ENCODE results near the gene LMX1B.

LMX1B gene

DNA sequence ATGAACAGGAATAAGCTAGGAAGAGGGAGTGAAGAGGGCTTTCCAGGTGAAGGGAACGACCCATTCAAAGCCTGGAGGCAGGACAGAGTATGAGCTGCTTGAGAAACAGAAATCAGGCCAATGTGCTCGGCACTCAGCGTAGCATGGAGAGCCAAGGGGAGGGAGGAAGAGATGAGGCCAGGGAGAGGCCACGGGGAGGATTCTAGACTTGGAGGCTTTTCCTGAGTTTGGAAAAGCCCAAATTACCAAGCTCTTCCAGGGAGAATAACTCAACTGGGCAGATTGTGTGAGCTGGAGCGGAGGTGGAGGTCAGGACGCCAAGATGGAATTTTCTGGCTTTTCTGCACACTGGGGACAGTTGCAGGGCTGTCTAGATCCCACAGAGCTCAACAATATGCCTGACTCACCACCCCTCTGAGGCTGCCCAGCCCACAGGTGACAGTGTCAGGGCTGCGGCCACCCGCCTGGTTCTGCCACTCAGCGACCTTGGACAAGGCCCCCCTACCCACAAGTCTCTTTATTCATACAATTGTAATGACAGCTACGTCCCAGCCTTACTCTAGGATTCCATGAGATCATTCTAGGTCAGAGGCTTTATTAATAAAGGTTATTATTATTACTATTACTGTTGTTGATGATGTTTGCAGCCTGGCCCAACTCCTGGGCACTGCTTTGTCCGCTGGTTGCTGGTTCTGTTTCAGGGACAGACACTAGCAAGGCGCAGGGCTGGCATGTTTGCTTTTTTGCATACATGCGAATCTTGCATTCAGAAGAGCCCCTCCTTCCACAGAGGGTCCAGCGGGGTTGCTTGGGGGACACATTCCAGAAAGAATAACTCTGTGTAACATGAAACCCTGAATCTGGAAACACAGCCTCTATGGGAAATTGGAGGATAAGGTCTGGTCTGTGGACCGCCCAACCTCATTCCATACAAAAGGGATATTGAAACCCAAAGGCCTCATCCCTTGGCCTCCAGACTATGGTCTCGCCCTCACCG is 9.4 kb upstream of the LMX1B start:
- peaks cover 0 to 2% of the 10 kb centered on the region in 2 donors for H3K4me1 ChIP-seq (ENCODE audit: control insufficient read depth in 2 of 2, insufficient read depth in 1 of 2, low read depth in 1 of 2, low read length in 2 of 2)
- H3K23ac ChIP-seq (ENCODE audit: low read depth, low read length, poor library complexity) = no peak overlapping the region
- peaks cover 3 to 53% (median 29%) of the 10 kb centered on the region in 3 experiments for H3K27me3 ChIP-seq (ENCODE audit: control insufficient read depth in 3 of 3, insufficient read depth in 3 of 3, low read depth in 1 of 3, low read length in 3 of 3)
- no peak overlapping the region for H4K8ac ChIP-seq (ENCODE audit: low read depth, low read length)
- H3K9ac ChIP-seq (ENCODE audit: low read depth, low read length, poor library complexity) = no peak overlapping the region
- H2BK15ac ChIP-seq (ENCODE audit: low read length) = no peak overlapping the region
- no peak overlapping the region for H2AFZ ChIP-seq (ENCODE audit: low read length)
- no peak overlapping the region for H3K27ac ChIP-seq (replicated peaks; ENCODE audit: low read length)
- no peak overlapping the region for H3K14ac ChIP-seq (ENCODE audit: low read length)
- no peak for DNase-seq (ENCODE audit: low spot score)
- H3K4ac ChIP-seq (ENCODE audit: low read length) = no peak overlapping the region
- no peaks in the 10 kb centered on the region for H3K79me1 ChIP-seq (ENCODE audit: low read depth, low read length)
- no peak overlapping the region for H3K4me3 ChIP-seq (ENCODE audit: low read length in 2 of 2)
- no peak overlapping the region for H4K91ac ChIP-seq (ENCODE audit: low read depth, low read length, poor library complexity)
- no CpG with 5 or more reads among the region's 17 CpGs for WGBS, 2 donors (ENCODE audit: extremely low coverage in 2 of 2, insufficient read length in 2 of 2, insufficient replicate concordance in 1 of 2)
- H2BK120ac ChIP-seq (ENCODE audit: low read depth, low read length) = no peak overlapping the region
- H2AK5ac ChIP-seq (ENCODE audit: low read depth, low read length) = no peak overlapping the region
- no peaks in the 10 kb centered on the region for H3K9me3 ChIP-seq (replicated peaks in 1 of 2; ENCODE audit: control insufficient read depth in 2 of 2, insufficient read depth in 1 of 2, low read depth in 1 of 2, low read length in 2 of 2)
- peak overlapping the region; percentile 7 for H3K18ac ChIP-seq (ENCODE audit: low read length)
- no peaks in the 10 kb centered on the region for H3K36me3 ChIP-seq (replicated peaks in 1 of 2; ENCODE audit: control insufficient read depth in 2 of 2, insufficient read depth in 2 of 2, low read length in 2 of 2)
- H2BK12ac ChIP-seq (ENCODE audit: low read length) = no peak overlapping the region
- H2BK5ac ChIP-seq (ENCODE audit: low read length) = no peak overlapping the region
- H3K4me2 ChIP-seq (ENCODE audit: insufficient read depth, low read length, poor library complexity, severe bottlenecking) = no peak overlapping the region

DNA sequence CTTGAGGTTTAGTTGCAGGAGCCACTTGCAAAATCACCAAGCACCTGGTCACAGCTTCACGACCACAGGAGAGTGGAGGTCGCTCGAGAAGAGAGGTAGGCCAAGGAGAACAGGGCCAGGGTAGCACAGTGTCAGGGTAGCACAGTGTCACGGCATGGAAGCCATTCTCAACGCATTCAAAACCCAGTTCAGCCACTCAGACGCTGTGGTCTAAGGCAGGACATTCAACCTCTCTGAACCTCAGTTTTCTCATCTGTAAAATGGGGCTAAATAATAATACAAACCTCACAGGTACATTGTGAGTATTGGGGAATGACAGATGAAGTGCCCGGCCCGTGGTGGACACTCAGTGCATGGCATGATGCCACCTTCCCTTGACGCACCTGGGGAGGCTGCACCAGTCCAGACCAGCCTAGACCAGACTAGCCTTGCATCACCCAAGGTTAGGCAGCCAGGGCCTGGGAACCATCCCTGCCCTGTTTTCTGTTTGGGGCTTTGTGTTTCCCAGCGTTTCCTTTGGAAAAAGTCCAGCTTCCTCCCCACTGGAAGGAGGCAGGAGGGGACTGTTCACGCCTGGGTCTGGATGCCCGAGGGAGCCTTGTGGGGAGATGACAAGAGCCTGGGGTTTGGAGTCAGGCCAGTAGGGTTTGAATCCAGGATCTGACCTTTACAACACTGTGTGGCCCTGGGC is 7.8 kb upstream of the LMX1B start:
- no peak overlapping the region for H2AFZ ChIP-seq (ENCODE audit: low read length)
- H3K27me3 ChIP-seq (ENCODE audit: control insufficient read depth in 3 of 3, insufficient read depth in 3 of 3, low read depth in 1 of 3, low read length in 3 of 3) = peaks cover 16 to 69% (median 45%) of the 10 kb centered on the region in 3 experiments
- no peak for DNase-seq (ENCODE audit: low spot score)
- H3K79me1 ChIP-seq (ENCODE audit: low read depth, low read length) = no peaks in the 10 kb centered on the region
- no peak overlapping the region for H3K27ac ChIP-seq (replicated peaks; ENCODE audit: low read length)
- no peak overlapping the region for H3K18ac ChIP-seq (ENCODE audit: low read length)
- H2BK120ac ChIP-seq (ENCODE audit: low read depth, low read length) = no peak overlapping the region
- H3K23ac ChIP-seq (ENCODE audit: low read depth, low read length, poor library complexity) = no peak overlapping the region
- no peak overlapping the region for H2BK5ac ChIP-seq (ENCODE audit: low read length)
- H3K4me1 ChIP-seq (ENCODE audit: control insufficient read depth in 2 of 2, insufficient read depth in 1 of 2, low read depth in 1 of 2, low read length in 2 of 2) = peaks cover 0 to 8% of the 10 kb centered on the region in 2 donors
- no CpG with 5 or more reads among the region's 12 CpGs for WGBS, 2 donors (ENCODE audit: extremely low coverage in 2 of 2, insufficient read length in 2 of 2, insufficient replicate concordance in 1 of 2)
- no peaks in the 10 kb centered on the region for H3K9me3 ChIP-seq (replicated peaks in 1 of 2; ENCODE audit: control insufficient read depth in 2 of 2, insufficient read depth in 1 of 2, low read depth in 1 of 2, low read length in 2 of 2)
- H3K4ac ChIP-seq (ENCODE audit: low read length) = no peak overlapping the region
- peak overlapping the region in 1 of 2 donors; percentile 43 for H3K4me3 ChIP-seq (ENCODE audit: low read length in 2 of 2)
- H3K36me3 ChIP-seq (replicated peaks in 1 of 2; ENCODE audit: control insufficient read depth in 2 of 2, insufficient read depth in 2 of 2, low read length in 2 of 2) = no peaks in the 10 kb centered on the region
- H4K8ac ChIP-seq (ENCODE audit: low read depth, low read length) = no peak overlapping the region
- no peak overlapping the region for H3K14ac ChIP-seq (ENCODE audit: low read length)
- no peak overlapping the region for H4K91ac ChIP-seq (ENCODE audit: low read depth, low read length, poor library complexity)
- H2AK5ac ChIP-seq (ENCODE audit: low read depth, low read length) = no peak overlapping the region
- no peak overlapping the region for H2BK12ac ChIP-seq (ENCODE audit: low read length)
- no peak overlapping the region for H3K4me2 ChIP-seq (ENCODE audit: insufficient read depth, low read length, poor library complexity, severe bottlenecking)
- no peak overlapping the region for H3K9ac ChIP-seq (ENCODE audit: low read depth, low read length, poor library complexity)
- H2BK15ac ChIP-seq (ENCODE audit: low read length) = no peak overlapping the region

DNA sequence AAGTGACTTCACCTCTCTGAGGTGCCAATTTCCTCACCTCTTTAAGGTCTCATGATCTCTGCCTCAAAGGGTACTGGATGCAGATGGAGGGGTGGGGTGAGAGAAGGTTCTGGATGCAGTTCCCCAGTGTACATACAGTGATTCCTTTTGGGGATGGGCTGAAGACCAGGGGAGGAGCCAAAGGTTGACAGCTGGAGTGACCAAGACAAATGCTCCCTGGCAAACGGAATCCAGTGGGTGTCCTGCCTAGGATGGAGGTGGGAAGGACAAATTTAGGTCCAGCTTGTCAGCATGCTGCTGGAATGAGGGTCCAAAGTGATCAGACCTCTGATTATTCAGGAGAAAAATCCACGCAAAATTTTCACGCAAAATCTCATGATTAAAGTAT is 7.3 kb upstream of the LMX1B start:
- H4K91ac ChIP-seq (ENCODE audit: low read depth, low read length, poor library complexity) = no peak overlapping the region
- DNase-seq (ENCODE audit: low spot score) = no peak
- H2AFZ ChIP-seq (ENCODE audit: low read length) = no peak overlapping the region
- no peak overlapping the region for H2BK15ac ChIP-seq (ENCODE audit: low read length)
- no peak overlapping the region for H3K4me3 ChIP-seq (ENCODE audit: low read length in 2 of 2)
- H3K27me3 ChIP-seq (ENCODE audit: control insufficient read depth in 3 of 3, insufficient read depth in 3 of 3, low read depth in 1 of 3, low read length in 3 of 3) = peaks cover 21 to 71% (median 50%) of the 10 kb centered on the region in 3 experiments
- peaks cover 0 to 13% of the 10 kb centered on the region in 2 donors for H3K4me1 ChIP-seq (ENCODE audit: control insufficient read depth in 2 of 2, insufficient read depth in 1 of 2, low read depth in 1 of 2, low read length in 2 of 2)
- H2BK120ac ChIP-seq (ENCODE audit: low read depth, low read length) = no peak overlapping the region
- H3K14ac ChIP-seq (ENCODE audit: low read length) = no peak overlapping the region
- no peak overlapping the region for H3K9ac ChIP-seq (ENCODE audit: low read depth, low read length, poor library complexity)
- H3K79me1 ChIP-seq (ENCODE audit: low read depth, low read length) = no peaks in the 10 kb centered on the region
- no peak overlapping the region for H3K23ac ChIP-seq (ENCODE audit: low read depth, low read length, poor library complexity)
- no peaks in the 10 kb centered on the region for H3K9me3 ChIP-seq (replicated peaks in 1 of 2; ENCODE audit: control insufficient read depth in 2 of 2, insufficient read depth in 1 of 2, low read depth in 1 of 2, low read length in 2 of 2)
- no peak overlapping the region for H3K27ac ChIP-seq (replicated peaks; ENCODE audit: low read length)
- no peak overlapping the region for H2AK5ac ChIP-seq (ENCODE audit: low read depth, low read length)
- no CpG with 5 or more reads among the region's 3 CpGs for WGBS, 2 donors (ENCODE audit: extremely low coverage in 2 of 2, insufficient read length in 2 of 2, insufficient replicate concordance in 1 of 2)
- H3K4ac ChIP-seq (ENCODE audit: low read length) = no peak overlapping the region
- H2BK12ac ChIP-seq (ENCODE audit: low read length) = no peak overlapping the region
- H2BK5ac ChIP-seq (ENCODE audit: low read length) = no peak overlapping the region
- H3K4me2 ChIP-seq (ENCODE audit: insufficient read depth, low read length, poor library complexity, severe bottlenecking) = no peak overlapping the region
- no peak overlapping the region for H4K8ac ChIP-seq (ENCODE audit: low read depth, low read length)
- no peaks in the 10 kb centered on the region for H3K36me3 ChIP-seq (replicated peaks in 1 of 2; ENCODE audit: control insufficient read depth in 2 of 2, insufficient read depth in 2 of 2, low read length in 2 of 2)
- H3K18ac ChIP-seq (ENCODE audit: low read length) = no peak overlapping the region

DNA sequence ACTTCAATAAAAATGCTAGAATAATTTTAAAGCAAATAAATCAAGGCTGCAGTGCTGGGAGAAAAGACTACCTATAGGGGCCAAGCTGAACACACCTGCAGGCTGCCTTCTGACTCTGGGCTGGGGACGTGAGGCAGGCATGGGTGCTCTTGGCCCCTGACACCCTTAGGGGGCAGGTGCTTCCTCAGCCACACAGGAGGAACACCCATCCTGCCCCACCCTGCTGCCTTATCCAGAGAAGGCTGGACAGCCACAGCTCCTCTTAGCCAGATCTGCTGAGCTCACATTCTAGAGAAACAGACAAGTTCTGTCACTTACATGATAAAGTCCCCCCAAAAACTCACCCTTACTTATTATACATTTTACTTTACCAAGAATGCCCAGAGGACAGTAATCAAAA is 6.6 kb upstream of the LMX1B start:
- peaks cover 24 to 76% (median 56%) of the 10 kb centered on the region in 3 experiments for H3K27me3 ChIP-seq (ENCODE audit: control insufficient read depth in 3 of 3, insufficient read depth in 3 of 3, low read depth in 1 of 3, low read length in 3 of 3)
- H2AFZ ChIP-seq (ENCODE audit: low read length) = no peak overlapping the region

More for the DNA sequence above, 6.6 kb upstream of the LMX1B start:
- Histone ChIP-seq H3K79me1 (ENCODE audit: low read depth, low read length) (no peaks in the 10 kb centered on the region), H3K4ac (ENCODE audit: low read length) (no peak overlapping the region), H3K4me3 (ENCODE audit: low read length in 2 of 2) (no peak overlapping the region), H2BK12ac (ENCODE audit: low read length) (no peak overlapping the region), H2BK15ac (ENCODE audit: low read length) (no peak overlapping the region), H4K91ac (ENCODE audit: low read depth, low read length, poor library complexity) (no peak overlapping the region), H2BK120ac (ENCODE audit: low read depth, low read length) (no peak overlapping the region), H3K9ac (ENCODE audit: low read depth, low read length, poor library complexity) (no peak overlapping the region), H4K8ac (ENCODE audit: low read depth, low read length) (no peak overlapping the region), H3K4me2 (ENCODE audit: insufficient read depth, low read length, poor library complexity, severe bottlenecking) (no peak overlapping the region), H2BK5ac (ENCODE audit: low read length) (no peak overlapping the region), H3K9me3 (replicated peaks in 1 of 2; ENCODE audit: control insufficient read depth in 2 of 2, insufficient read depth in 1 of 2, low read depth in 1 of 2, low read length in 2 of 2) (peaks cover 0 to 1% of the 10 kb centered on the region in 2 donors), H2AK5ac (ENCODE audit: low read depth, low read length) (no peak overlapping the region), H3K27ac (replicated peaks; ENCODE audit: low read length) (no peak overlapping the region), H3K14ac (ENCODE audit: low read length) (no peak overlapping the region), H3K18ac (ENCODE audit: low read length) (peak overlapping the region; percentile 74), H3K36me3 (replicated peaks in 1 of 2; ENCODE audit: control insufficient read depth in 2 of 2, insufficient read depth in 2 of 2, low read length in 2 of 2) (no peaks in the 10 kb centered on the region), H3K4me1 (ENCODE audit: control insufficient read depth in 2 of 2, insufficient read depth in 1 of 2, low read depth in 1 of 2, low read length in 2 of 2) (peaks cover 2 to 18% of the 10 kb centered on the region in 2 donors), H3K23ac (ENCODE audit: low read depth, low read length, poor library complexity) (no peak overlapping the region)
- DNase-seq (ENCODE audit: low spot score) = no peak
- WGBS, 2 donors (ENCODE audit: extremely low coverage in 2 of 2, insufficient read length in 2 of 2, insufficient replicate concordance in 1 of 2) = no CpG with 5 or more reads among the region's 1 CpG
